SK-N-SH (cell line): Measurements from ENCODE around the gene FH. TPM values are rescaled to one million over a fixed set of nuclear protein-coding genes. Genes with fewer than 3 reads are reported as not detected.

ENCODE experiments used
- CTCF ChIA-PET: fragments of 300-600, 350-600 bp; formaldehyde crosslinking; extraction: SDS; loops from one replicate; lab custom pipeline; 2021; lab: Yijun Ruan, JAX
- POLR2A ChIA-PET: fragments of 350-600 bp; sonication (Branson Sonifier 250); formaldehyde crosslinking; extraction: SDS; loops from one replicate; lab custom pipeline; 2020; ENCODE audit warnings: antibody characterized with exemption, inconsistent platforms; lab: Yijun Ruan, JAX
- DNase-seq: peaks from one replicate; pipeline ENCODE4 v3.0.0; 2012
- H2AFZ ChIP-seq: fragments of 200-600 bp; sonication (generic); 2 replicates; pipeline ENCODE4 v1.8.1; 2016; ENCODE audit warnings: antibody characterized with exemption, mild to moderate bottlenecking, low read depth
- H3F3A ChIP-seq: fragments of 200-600 bp; sonication (generic); replicated peaks from 2 replicates; pipeline ENCODE3; 2016; ENCODE audit warnings: antibody characterized with exemption, mild to moderate bottlenecking; ENCODE audit not compliant: insufficient read depth
- H3K27ac ChIP-seq, 2 experiments: fragments of 200-500 bp in 1 of 2; fragments of 200-600 bp in 1 of 2; sonication (Bioruptor generic) in 1 of 2; sonication (generic), shearing (Covaris generic) in 1 of 2; 2 replicates each; pipeline versions ENCODE4 v1.5.1 to v1.6.1; 2014 to 2016; ENCODE audit warnings: low read depth in 2 of 2, inconsistent platforms in 1 of 2, low read length in 1 of 2, mild to moderate bottlenecking in 1 of 2, mixed read lengths in 1 of 2
- H3K27me3 ChIP-seq: fragments of 200-600 bp; sonication (generic), shearing (Covaris generic); 2 replicates; pipeline ENCODE4 v1.6.1; 2016; ENCODE audit warnings: mixed run types; ENCODE audit not compliant: insufficient read depth
- H3K36me3 ChIP-seq, 2 experiments: fragments of 200-500 bp in 1 of 2; fragments of 200-600 bp in 1 of 2; sonication (Bioruptor generic) in 1 of 2; sonication (generic) in 1 of 2; replicated peaks in 1 of 2; 2 replicates each; pipeline versions ENCODE3 to v1.5.1; 2014 to 2016; ENCODE audit warnings: low read length in 1 of 2, mild to moderate bottlenecking in 1 of 2; ENCODE audit not compliant: insufficient read depth in 2 of 2, control insufficient read depth in 1 of 2
- H3K4me1 ChIP-seq, 2 experiments: fragments of 200-500 bp in 1 of 2; fragments of 200-600 bp in 1 of 2; sonication (Bioruptor generic) in 1 of 2; sonication (generic), shearing (Covaris generic) in 1 of 2; 2 replicates each; pipeline versions ENCODE4 v1.5.1 to v1.6.1; 2014 to 2016; ENCODE audit warnings: low read depth in 1 of 2, low read length in 1 of 2, mixed run types in 1 of 2; ENCODE audit not compliant: insufficient read depth in 2 of 2, control insufficient read depth in 1 of 2
- H3K4me2 ChIP-seq: fragments of 200-600 bp; sonication (generic), shearing (Covaris generic); 2 replicates; pipeline ENCODE4 v1.6.1; 2017; ENCODE audit warnings: mixed run types
- H3K4me3 ChIP-seq, 2 experiments: fragments of 200-500 bp in 1 of 2; fragments of 200-600 bp in 1 of 2; sonication (Bioruptor generic) in 1 of 2; sonication (generic), shearing (Covaris generic) in 1 of 2; 2 replicates each; pipeline versions ENCODE4 v1.5.1 to v1.8.1; 2014 to 2016; ENCODE audit warnings: low read depth in 2 of 2, inconsistent platforms in 1 of 2, low read length in 1 of 2, mild to moderate bottlenecking in 1 of 2, mixed read lengths in 1 of 2, moderate library complexity in 1 of 2
- H3K79me2 ChIP-seq: fragments of 200-600 bp; sonication (generic); 2 replicates; pipeline ENCODE4 v1.8.1; 2017; ENCODE audit warnings: mild to moderate bottlenecking; ENCODE audit not compliant: insufficient read depth
- H3K9ac ChIP-seq: fragments of 200-600 bp; sonication (generic); 2 replicates; pipeline ENCODE4 v1.6.1; 2017; ENCODE audit warnings: mixed run types
- H3K9me2 ChIP-seq: fragments of 200-600 bp; sonication (generic); 2 replicates; pipeline ENCODE4 v1.6.1; 2017; ENCODE audit warnings: mixed run types
- H3K9me3 ChIP-seq: fragments of 200-600 bp; sonication (generic); 2 replicates; pipeline ENCODE4 v1.6.1; 2017; ENCODE audit warnings: mixed run types, mild to moderate bottlenecking, moderate library complexity
- H4K20me1 ChIP-seq: fragments of 200-600 bp; sonication (generic); 2 replicates; pipeline ENCODE4 v1.6.1; 2017; ENCODE audit warnings: mild to moderate bottlenecking, mixed run types; ENCODE audit not compliant: insufficient read depth
- CTCF ChIP-seq: fragments of 200-600 bp; sonication (generic); IDR thresholded peaks from 2 replicates; pipeline ENCODE4 v1.6.1; 2017; ENCODE audit warnings: antibody characterized with exemption, mild to moderate bottlenecking, moderate library complexity
- ELF1 ChIP-seq: IDR thresholded peaks from 2 replicates; pipeline ENCODE4 v1.4.0; 2012
- EZH2phosphoT487 ChIP-seq: fragments of 200-600 bp; sonication (generic); IDR thresholded peaks from 2 replicates; pipeline ENCODE4 v1.6.1; 2017; ENCODE audit warnings: low read depth, mixed run types, mild to moderate bottlenecking, antibody characterized with exemption, moderate library complexity, borderline replicate concordance
- FOXM1 ChIP-seq: IDR thresholded peaks from 2 replicates; pipeline ENCODE4 v1.4.0; 2012; ENCODE audit warnings: low read depth, mild to moderate bottlenecking
- MEF2A ChIP-seq: IDR thresholded peaks from 2 replicates; pipeline ENCODE4 v1.4.0; 2012; ENCODE audit warnings: low read depth, borderline replicate concordance
- NFIC ChIP-seq: IDR thresholded peaks from 2 replicates; pipeline ENCODE4 v1.4.0; 2012; ENCODE audit warnings: borderline replicate concordance
- PBX3 ChIP-seq: IDR thresholded peaks from 2 replicates; pipeline ENCODE4; 2012
- POLR2AphosphoS5 ChIP-seq: IDR thresholded peaks from 2 replicates; pipeline ENCODE4 v1.6.1; 2012; ENCODE audit warnings: low read depth, low read length
- REST ChIP-seq: IDR thresholded peaks from 2 replicates; pipeline ENCODE4 v1.6.1; 2012; ENCODE audit warnings: mild to moderate bottlenecking, low read depth, low read length, moderate library complexity
- SIN3A ChIP-seq: IDR thresholded peaks from 2 replicates; pipeline ENCODE4 v1.6.1; 2012; ENCODE audit warnings: low read depth, mild to moderate bottlenecking, low read length, moderate library complexity, borderline replicate concordance
- SMC3 ChIP-seq: IDR thresholded peaks from 2 replicates; pipeline ENCODE4 v1.6.1; 2012; ENCODE audit warnings: low read depth, low read length, improper control_type of control experiment
- TCF12 ChIP-seq: IDR thresholded peaks from 2 replicates; pipeline ENCODE4 v1.4.0; 2012
- TEAD4 ChIP-seq: IDR thresholded peaks from 2 replicates; pipeline ENCODE4 v1.4.0; 2012; ENCODE audit warnings: mild to moderate bottlenecking, borderline replicate concordance; ENCODE audit not compliant: insufficient read depth
- USF2 ChIP-seq: fragments of 150-350 bp; IDR thresholded peaks from 2 replicates; pipeline ENCODE4 v1.6.1; 2017; ENCODE audit warnings: antibody characterized with exemption, low read length, low read depth, borderline replicate concordance
- YY1 ChIP-seq: IDR thresholded peaks from 2 replicates; pipeline ENCODE4 v1.4.0; 2012; ENCODE audit warnings: low read depth, mild to moderate bottlenecking
- WGBS: methylation state at CpG from one replicate; pipeline ENCODE4 v1.1.6; 2017; ENCODE audit warnings: low lambda C conversion rate; 5-methylcytosine and 5-hydroxymethylcytosine counted together
- polyA plus RNA-seq, 3 experiments: library from polyadenylated mRNA; depleted of rRNA; stranded (reverse); fragments of >200 nt; gene quantifications; 2 replicates each; pipeline ENCODE4 v1.2.3, GENCODE V29; 2012

FH gene
- polyA plus RNA-seq, 1 of the 3 experiments (the other 2 are of a cell fraction), result 48.1 TPM

GRCh38 chr1:241532864-241533263 lies 13.3 kb upstream of the FH start:
- Histone ChIP-seq H4K20me1 (no peaks in the 10 kb centered on the region), H3K4me1 (no peaks in the 10 kb centered on the region; a peak in 1 of 4 replicates), H3K4me2 (no peak overlapping the region), H3K79me2 (no peaks in the 10 kb centered on the region), H3K27me3 (no peaks in the 10 kb centered on the region), H3F3A (no peaks in the 10 kb centered on the region), H3K9me3 (no peaks in the 10 kb centered on the region), H3K4me3 (no peak overlapping the region), H3K9ac (no peak overlapping the region), H2AFZ (no peak overlapping the region), H3K36me3 (no peaks in the 10 kb centered on the region), H3K27ac (no peak overlapping the region), H3K9me2 (no peaks in the 10 kb centered on the region)
- DNase-seq, result no peak
- no peak for TF ChIP-seq NFIC
- no peak for TF ChIP-seq POLR2AphosphoS5
- no peak for TF ChIP-seq FOXM1
- no peak for TF ChIP-seq EZH2phosphoT487
- ChIA-PET CTCF (interaction anchor here (0.9 to 1.5 kb wide), 7 partner anchors 8 to 645 kb away, joined by 3 to 7 read pairs (median 3); no protein-coding TSS in a partner anchor), POLR2A (no interaction called here)
- 89% methylated on average over 7 of the region's 7 CpGs for WGBS

GRCh38 chr1:241532162-241532531 lies 12.6 kb upstream of the FH start, which contains the start of gene KMO:
Gene KMO, plus strand, starts transcription at chr1:241532378. Its CDS starts 67 bp downstream, at chr1:241532445.
- Histone ChIP-seq H4K20me1 (no peaks in the 10 kb centered on the region), H3K9me2 (no peaks in the 10 kb centered on the region), H3K27me3 (no peaks in the 10 kb centered on the region), H3K27ac (no peak within 1 kb of the TSS), H3K9me3 (no peaks in the 10 kb centered on the region), H3F3A (no peaks in the 10 kb centered on the region), H3K9ac (no peak within 1 kb of the TSS), H3K4me1 (no peaks in the 10 kb centered on the region; a peak in 1 of 4 replicates), H3K4me3 (peak within 1 kb of the TSS; percentile 28 to 30; a peak in 2 of 4 replicates), H3K4me2 (peak within 1 kb of the TSS; percentile 50), H2AFZ (peak within 1 kb of the TSS; percentile 59), H3K79me2 (no peaks in the 10 kb centered on the region), H3K36me3 (no peaks in the 10 kb centered on the region)
- CTCF ChIA-PET, result interaction anchor here (0.9 to 1.5 kb wide), 7 partner anchors 9 to 644 kb away, joined by 3 to 7 read pairs (median 3); no protein-coding TSS in a partner anchor
- TF ChIP-seq YY1 (no peak), SMC3 (no peak), SIN3A (no peak), MEF2A (no peak), USF2 (no peak), CTCF (no peak), ELF1 (no peak), FOXM1 (no peak), PBX3 (no peak), REST (no peak), TEAD4 (no peak), TCF12 (no peak)
- POLR2A ChIA-PET, result no interaction called here
- 39% methylated on average over 1 of the region's 1 CpG for WGBS
- DNase-seq, result no peak
